ENCODE measurements around the gene DDX51. TPM values are rescaled to one million over a fixed set of nuclear protein-coding genes. Genes with fewer than 3 reads are reported as not detected.

Gene DDX51
- total RNA-seq, 1 experiment from 2014 or later = 38.1 TPM

DNA sequence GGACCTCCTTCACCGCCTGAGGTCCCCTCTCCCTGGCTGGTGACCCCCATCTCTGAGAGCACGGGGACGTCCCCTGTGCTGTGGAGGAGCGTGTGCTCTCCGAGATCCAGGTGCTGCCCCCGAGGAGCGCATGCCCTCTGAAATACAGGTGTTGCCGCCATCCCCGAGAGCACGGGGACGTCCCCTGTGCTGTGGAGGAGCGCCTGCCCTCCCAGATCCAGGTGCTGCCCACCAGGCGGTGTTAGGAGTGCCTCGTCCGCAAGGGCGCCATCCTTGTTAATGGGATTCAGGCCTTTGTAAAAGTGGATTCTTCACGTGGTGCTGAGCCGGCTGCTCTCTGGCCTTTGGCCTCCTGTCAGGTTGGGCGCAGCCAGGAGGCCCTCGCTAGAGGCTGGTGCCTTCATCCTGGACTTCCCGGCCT, 10.2 kb upstream of the DDX51 start:
- Histone ChIP-seq H3K27ac (ENCODE audit: low read depth, low read length) (no peak overlapping the region), H3K9me3 (ENCODE audit: control insufficient read depth in 1 of 2, insufficient read depth in 1 of 2, low read depth in 1 of 2, low read length in 2 of 2) (peaks cover 0 to 16% of the 10 kb centered on the region in 2 experiments; a peak in 1 of 4 replicates), H4K20me1 (ENCODE audit: insufficient read depth) (no peaks in the 10 kb centered on the region), H2AFZ (ENCODE audit: low read depth, low read length, poor library complexity, severe bottlenecking) (no peak overlapping the region), H3K4me3 (replicated peaks in 1 of 2; ENCODE audit: low read depth in 1 of 2, low read length in 2 of 2) (no peak overlapping the region), H3K9me2 (ENCODE audit: insufficient read depth) (no peaks in the 10 kb centered on the region), H3K79me2 (ENCODE audit: insufficient read depth, low read length) (no peaks in the 10 kb centered on the region), H3K9ac (ENCODE audit: low read length) (no peak overlapping the region), H3K36me3 (ENCODE audit: control insufficient read depth in 1 of 2, insufficient read depth in 2 of 2, low read length in 2 of 2) (peaks cover 0 to 26% of the 10 kb centered on the region in 2 experiments; a peak in 2 of 4 replicates), H3K27me3 (ENCODE audit: insufficient read depth, low read length) (no peaks in the 10 kb centered on the region), H3K4me2 (ENCODE audit: low read length) (no peak overlapping the region), H3K4me1 (ENCODE audit: control insufficient read depth in 1 of 2, insufficient read depth in 2 of 2, low read length in 2 of 2) (peaks cover 0 to 6% of the 10 kb centered on the region in 2 experiments; a peak in 1 of 4 replicates)
- ATAC-seq (peak; percentile 3; the same call in 1 of the 2 replicates), DNase-seq (ENCODE audit: low read depth, low spot score) (no peak)
- no TSS peak for BruUV-seq (replicated peaks)
- intact Hi-C loops (cut with micrococcal nuclease) = loop anchor here (1.0 to 5.0 kb wide), 4 partner anchors 64 to 463 kb away; partner anchors contain the start of gene P2RX2
- ChIA-PET RAD21 (ENCODE audit: low non-redundant PET in 1 of 2, low total read pairs in 2 of 2, uncharacterized antibody in 2 of 2, unreplicated experiment in 2 of 2) (interaction anchor here (0.8 to 1.4 kb wide), 6 partner anchors 9 to 463 kb away, joined by 3 to 21 read pairs (median 6); no protein-coding TSS in a partner anchor), POLR2A (interaction anchor here (1.0 kb wide), 1 partner anchor 259 kb away, joined by 5 read pairs; no protein-coding TSS in a partner anchor), CTCF (interaction anchor here (0.9 to 1.2 kb wide), 7 partner anchors 56 to 462 kb away, joined by 3 to 53 read pairs (median 4); no protein-coding TSS in a partner anchor)
- TF ChIP-seq SIN3A (IDR thresholded peaks at IDR 0.05; ENCODE audit: low read depth) (no peak), ELF1 (IDR thresholded peaks at IDR 0.05; ENCODE audit: borderline replicate concordance, low read depth) (no peak), FOSL1 (IDR thresholded peaks at IDR 0.05; ENCODE audit: low read depth) (no peak), SP1 (IDR thresholded peaks at IDR 0.05; ENCODE audit: low read depth) (no peak), SRF (IDR thresholded peaks at IDR 0.05; ENCODE audit: low read depth) (no peak), EZH2phosphoT487 (IDR thresholded peaks at IDR 0.05; ENCODE audit: borderline replicate concordance) (no peak), CBX3 (IDR thresholded peaks at IDR 0.05; ENCODE audit: low read depth) (no peak), EGR1 (IDR thresholded peaks at IDR 0.05; ENCODE audit: low read depth) (no peak), YY1 (IDR thresholded peaks at IDR 0.05; ENCODE audit: extremely low read depth, insufficient replicate concordance, low read depth, low read length) (no peak)
- TF ChIP-seq, protein P1, sequence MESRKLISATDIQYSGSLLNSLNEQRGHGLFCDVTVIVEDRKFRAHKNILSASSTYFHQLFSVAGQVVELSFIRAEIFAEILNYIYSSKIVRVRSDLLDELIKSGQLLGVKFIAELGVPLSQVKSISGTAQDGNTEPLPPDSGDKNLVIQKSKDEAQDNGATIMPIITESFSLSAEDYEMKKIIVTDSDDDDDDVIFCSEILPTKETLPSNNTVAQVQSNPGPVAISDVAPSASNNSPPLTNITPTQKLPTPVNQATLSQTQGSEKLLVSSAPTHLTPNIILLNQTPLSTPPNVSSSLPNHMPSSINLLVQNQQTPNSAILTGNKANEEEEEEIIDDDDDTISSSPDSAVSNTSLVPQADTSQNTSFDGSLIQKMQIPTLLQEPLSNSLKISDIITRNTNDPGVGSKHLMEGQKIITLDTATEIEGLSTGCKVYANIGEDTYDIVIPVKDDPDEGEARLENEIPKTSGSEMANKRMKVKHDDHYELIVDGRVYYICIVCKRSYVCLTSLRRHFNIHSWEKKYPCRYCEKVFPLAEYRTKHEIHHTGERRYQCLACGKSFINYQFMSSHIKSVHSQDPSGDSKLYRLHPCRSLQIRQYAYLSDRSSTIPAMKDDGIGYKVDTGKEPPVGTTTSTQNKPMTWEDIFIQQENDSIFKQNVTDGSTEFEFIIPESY (IDR thresholded peaks at IDR 0.05; ENCODE audit: extremely low read depth, insufficient replicate concordance, low read length) = no peak
- TF ChIP-seq, protein P2, sequence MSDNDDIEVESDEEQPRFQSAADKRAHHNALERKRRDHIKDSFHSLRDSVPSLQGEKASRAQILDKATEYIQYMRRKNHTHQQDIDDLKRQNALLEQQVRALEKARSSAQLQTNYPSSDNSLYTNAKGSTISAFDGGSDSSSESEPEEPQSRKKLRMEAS (IDR thresholded peaks at IDR 0.05) = no peak
- TF ChIP-seq, protein P3, sequence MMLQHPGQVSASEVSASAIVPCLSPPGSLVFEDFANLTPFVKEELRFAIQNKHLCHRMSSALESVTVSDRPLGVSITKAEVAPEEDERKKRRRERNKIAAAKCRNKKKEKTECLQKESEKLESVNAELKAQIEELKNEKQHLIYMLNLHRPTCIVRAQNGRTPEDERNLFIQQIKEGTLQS (IDR thresholded peaks at IDR 0.05) = no peak
- TF ChIP-seq, protein P4, sequence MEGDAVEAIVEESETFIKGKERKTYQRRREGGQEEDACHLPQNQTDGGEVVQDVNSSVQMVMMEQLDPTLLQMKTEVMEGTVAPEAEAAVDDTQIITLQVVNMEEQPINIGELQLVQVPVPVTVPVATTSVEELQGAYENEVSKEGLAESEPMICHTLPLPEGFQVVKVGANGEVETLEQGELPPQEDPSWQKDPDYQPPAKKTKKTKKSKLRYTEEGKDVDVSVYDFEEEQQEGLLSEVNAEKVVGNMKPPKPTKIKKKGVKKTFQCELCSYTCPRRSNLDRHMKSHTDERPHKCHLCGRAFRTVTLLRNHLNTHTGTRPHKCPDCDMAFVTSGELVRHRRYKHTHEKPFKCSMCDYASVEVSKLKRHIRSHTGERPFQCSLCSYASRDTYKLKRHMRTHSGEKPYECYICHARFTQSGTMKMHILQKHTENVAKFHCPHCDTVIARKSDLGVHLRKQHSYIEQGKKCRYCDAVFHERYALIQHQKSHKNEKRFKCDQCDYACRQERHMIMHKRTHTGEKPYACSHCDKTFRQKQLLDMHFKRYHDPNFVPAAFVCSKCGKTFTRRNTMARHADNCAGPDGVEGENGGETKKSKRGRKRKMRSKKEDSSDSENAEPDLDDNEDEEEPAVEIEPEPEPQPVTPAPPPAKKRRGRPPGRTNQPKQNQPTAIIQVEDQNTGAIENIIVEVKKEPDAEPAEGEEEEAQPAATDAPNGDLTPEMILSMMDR (IDR thresholded peaks at IDR 0.05 in 2 of 3, conservative IDR thresholded peaks at IDR 0.05 in 1 of 3; ENCODE audit: borderline replicate concordance in 1 of 3, insufficient read depth in 1 of 3, low read depth in 2 of 3, low read length in 2 of 3) = no peak

All from HCT116 (cell line).